KMS-11 (cell line): ENCODE data around the gene GYS2.

Experiments
- H2AFZ ChIP-seq: fragments of 200-600 bp; sonication (generic); 2 replicates; pipeline ENCODE4 v1.6.1; 2016; ENCODE audit warnings: antibody characterized with exemption, mixed run types, low read depth
- H3K27ac ChIP-seq: fragments of 200-600 bp; sonication (generic); 2 replicates; pipeline ENCODE4 v1.6.1; 2016; ENCODE audit warnings: mild to moderate bottlenecking, mixed run types
- H3K27me3 ChIP-seq: fragments of 200-600 bp; sonication (generic); 2 replicates; pipeline ENCODE4 v1.6.1; 2017; ENCODE audit warnings: mild to moderate bottlenecking, low read depth, mixed run types, moderate library complexity; ENCODE audit not compliant: insufficient read depth
- H3K36me3 ChIP-seq: fragments of 200-600 bp; sonication (generic); 2 replicates; pipeline ENCODE4 v1.6.1; 2017; ENCODE audit warnings: mild to moderate bottlenecking, mixed run types; ENCODE audit not compliant: insufficient read depth
- H3K4me1 ChIP-seq: fragments of 200-600 bp; sonication (generic); 2 replicates; pipeline ENCODE4 v1.6.1; 2016; ENCODE audit warnings: mild to moderate bottlenecking, low read depth, mixed run types; ENCODE audit not compliant: poor library complexity, severe bottlenecking
- H3K4me2 ChIP-seq: fragments of 200-600 bp; sonication (generic); 2 replicates; pipeline ENCODE4 v1.7.0; 2016; ENCODE audit warnings: mild to moderate bottlenecking, mixed run types
- H3K4me3 ChIP-seq: fragments of 200-600 bp; sonication (generic); IDR thresholded peaks from 2 replicates; pipeline ENCODE4 v1.6.1; 2017; ENCODE audit warnings: low read depth, low read length, mixed read lengths; ENCODE audit not compliant: insufficient read depth
- H3K79me2 ChIP-seq: fragments of 200-600 bp; sonication (generic); 2 replicates; pipeline ENCODE4 v1.6.1; 2016; ENCODE audit warnings: low read depth, mixed run types; ENCODE audit not compliant: insufficient read depth
- H3K9ac ChIP-seq: fragments of 200-600 bp; sonication (generic); 2 replicates; pipeline ENCODE4 v1.6.1; 2016; ENCODE audit warnings: mild to moderate bottlenecking, mixed run types
- H4K20me1 ChIP-seq: fragments of 200-600 bp; sonication (generic); 2 replicates; pipeline ENCODE4 v1.6.1; 2016; ENCODE audit warnings: mild to moderate bottlenecking, mixed run types; ENCODE audit not compliant: insufficient read depth
- CTCF ChIP-seq: fragments of 200-600 bp; sonication (generic); conservative IDR thresholded peaks from 2 replicates; pipeline ENCODE4 v1.6.1; 2017; ENCODE audit warnings: low read depth, mild to moderate bottlenecking, antibody characterized with exemption, low read length, moderate library complexity, mixed read lengths

Gene GYS2

GRCh38 chr12:21501258-21502163, 103.1 kb downstream of the GYS2 start, which contains the start of the genes GOLT1B and RECQL:
GOLT1B (plus strand) TSS chr12:21501789; CDS start chr12:21501924, 135 bp downstream.
RECQL (minus strand) TSS chr12:21501635; CDS start chr12:21499570, 2,065 bp downstream.
- Histone ChIP-seq H4K20me1 (no peaks in the 10 kb centered on the region), H3K79me2 (peaks cover 61% of the 10 kb centered on the region), H3K4me3 (no peak within 1 kb of the TSS), H3K4me1 (peaks cover 31% of the 10 kb centered on the region), H3K27ac (peak within 1 kb of the TSS; percentile 64), H3K9ac (peak within 1 kb of the TSS; percentile 88), H2AFZ (peak within 1 kb of the TSS; percentile 92), H3K36me3 (no peaks in the 10 kb centered on the region), H3K27me3 (no peaks in the 10 kb centered on the region), H3K4me2 (peak within 1 kb of the TSS; percentile 67)
- no peak for TF ChIP-seq CTCF

- Histone ChIP-seq H3K36me3 (no peaks in the 10 kb centered on the region), H3K27ac (peak overlapping the region; percentile 51; the same call in 1 of the 2 replicates), H3K4me2 (peak overlapping the region; percentile 59), H2AFZ (peak overlapping the region; percentile 92; the same call in 1 of the 2 replicates), H3K79me2 (peaks cover 55% of the 10 kb centered on the region), H4K20me1 (no peaks in the 10 kb centered on the region), H3K4me3 (no peak overlapping the region), H3K27me3 (no peaks in the 10 kb centered on the region), H3K4me1 (peaks cover 31% of the 10 kb centered on the region), H3K9ac (peak overlapping the region; percentile 88; the same call in 1 of the 2 replicates)
- no peak for TF ChIP-seq CTCF
Observed at GRCh38 chr12:21500786-21501257, 103.8 kb downstream of the GYS2 start.

GRCh38 chr12:21499765-21500164, 104.9 kb downstream of the GYS2 start:
- Histone ChIP-seq H3K4me2 (peak overlapping the region; percentile 59; the same call in 1 of the 2 replicates), H3K36me3 (no peaks in the 10 kb centered on the region), H3K27me3 (no peaks in the 10 kb centered on the region), H3K4me3 (no peak overlapping the region), H2AFZ (no peak overlapping the region), H3K79me2 (peaks cover 44% of the 10 kb centered on the region), H3K27ac (no peak overlapping the region), H3K4me1 (peaks cover 31% of the 10 kb centered on the region), H3K9ac (no peak overlapping the region), H4K20me1 (no peaks in the 10 kb centered on the region)
- no peak for TF ChIP-seq CTCF
